HepG2 (cell line): ENCODE results near the gene TBC1D24. TPM values are rescaled to one million over a fixed set of nuclear protein-coding genes. Genes with fewer than 3 reads are reported as not detected.
A peak's percentile ranks its signal among the peaks of the same experiment; 100 is the strongest.

Source experiments
- DZIP1 ChIP-seq: sonication (generic); formaldehyde crosslinking; IDR thresholded peaks from 2 replicates; pipeline ENCODE4 v1.5.0; 2020; ENCODE audit warnings: mild to moderate bottlenecking, missing genetic modification reagents
- FOXO4 ChIP-seq: sonication (generic); formaldehyde crosslinking; conservative IDR thresholded peaks from 2 replicates; pipeline ENCODE4 v1.8.1; 2023; ENCODE audit warnings: missing genetic modification reagents
- SRF ChIP-seq: IDR thresholded peaks from 2 replicates; pipeline ENCODE4 v1.6.1; 2011; ENCODE audit warnings: mild to moderate bottlenecking, low read depth, low read length, moderate library complexity
- THAP9 ChIP-seq: sonication (generic); formaldehyde crosslinking; IDR thresholded peaks from 2 replicates; pipeline ENCODE4; 2020; ENCODE audit warnings: missing genetic modification reagents, mild to moderate bottlenecking, borderline replicate concordance
- THYN1 ChIP-seq: sonication (generic); formaldehyde crosslinking; IDR thresholded peaks from 2 replicates; pipeline ENCODE4 v1.8.1; 2023; ENCODE audit warnings: low read depth, mild to moderate bottlenecking, moderate library complexity, missing genetic modification reagents, borderline replicate concordance
- TOE1 ChIP-seq: sonication (generic); formaldehyde crosslinking; IDR thresholded peaks from 2 replicates; pipeline ENCODE4 v1.4.0; 2020; ENCODE audit warnings: mild to moderate bottlenecking, missing genetic modification reagents
- ZBTB21 ChIP-seq: sonication (generic); formaldehyde crosslinking; IDR thresholded peaks from 2 replicates; pipeline ENCODE4 v1.4.0; 2020; ENCODE audit warnings: missing genetic modification reagents
- polyA plus RNA-seq, 8 experiments: library from polyadenylated mRNA; depleted of rRNA in 3 of 8; stranded (reverse) in 7 of 8; unstranded in 1 of 8; fragments of >200 nt; fragmentation: Illumina TruSeq in 4 of 8; extraction: Trizol in 4 of 8; gene quantifications; 2 replicates each; pipeline versions ENCODE4 v1.2.1 to v1.2.3, GENCODE V29; 2011 to 2016; ENCODE audit warnings: low read depth in 4 of 8, missing spikeins in 1 of 8, mixed read lengths in 1 of 8; ENCODE audit not compliant: insufficient read depth in 1 of 8
- total RNA-seq, 5 experiments: library from RNA; depleted of rRNA; stranded (reverse); fragments of >200 nt; fragmentation: Illumina TruSeq; extraction: Trizol; gene quantifications; 2 replicates each; pipeline ENCODE4 v1.2.3, GENCODE V29; 2016; ENCODE audit warnings: low read depth in 1 of 5

TBC1D24 gene
- total and polyA plus RNA-seq, 2 of the 13 experiments (the other 11 are each of a cell fraction or from before 2014, with no cell fraction given), result 7.7 to 13.7 TPM

GRCh38 chr16:2458887-2459646, 15.9 kb upstream of the TBC1D24 start (continued):
- TF ChIP-seq FOXO4 (CRISPR knock-in tag) (0 out of 2 replicates have a peak, but pooled peaks have one; percentile 37), THAP9 (CRISPR knock-in tag) (0 out of 2 replicates have a peak, but pooled peaks have one; percentile 26), DZIP1 (CRISPR knock-in tag) (0 out of 2 replicates have a peak, but pooled peaks have one; percentile 11), ZBTB21 (CRISPR knock-in tag) (0 out of 2 replicates have a peak, but pooled peaks have one; percentile 18), THYN1 (CRISPR knock-in tag) (no peak), SRF (0 out of 2 replicates have a peak, but pooled peaks have one; percentile 13), TOE1 (CRISPR knock-in tag) (no peak)
